Cortex of kidney (tissue), 1 donor: Measurements from ENCODE around the gene INSYN2A.

Source experiments
- DNase-seq: peaks from one replicate; lab custom pipeline; 2025; lab: John Stamatoyannopoulos, UW

Gene INSYN2A

GRCh38 chr10:127154831-127155620 is 41.4 kb downstream of the INSYN2A start:
- DNase-seq: no peak

- no peak for DNase-seq
These were observed 43.2 kb downstream of the INSYN2A start for GRCh38 chr10:127153181-127153580.

DNA sequence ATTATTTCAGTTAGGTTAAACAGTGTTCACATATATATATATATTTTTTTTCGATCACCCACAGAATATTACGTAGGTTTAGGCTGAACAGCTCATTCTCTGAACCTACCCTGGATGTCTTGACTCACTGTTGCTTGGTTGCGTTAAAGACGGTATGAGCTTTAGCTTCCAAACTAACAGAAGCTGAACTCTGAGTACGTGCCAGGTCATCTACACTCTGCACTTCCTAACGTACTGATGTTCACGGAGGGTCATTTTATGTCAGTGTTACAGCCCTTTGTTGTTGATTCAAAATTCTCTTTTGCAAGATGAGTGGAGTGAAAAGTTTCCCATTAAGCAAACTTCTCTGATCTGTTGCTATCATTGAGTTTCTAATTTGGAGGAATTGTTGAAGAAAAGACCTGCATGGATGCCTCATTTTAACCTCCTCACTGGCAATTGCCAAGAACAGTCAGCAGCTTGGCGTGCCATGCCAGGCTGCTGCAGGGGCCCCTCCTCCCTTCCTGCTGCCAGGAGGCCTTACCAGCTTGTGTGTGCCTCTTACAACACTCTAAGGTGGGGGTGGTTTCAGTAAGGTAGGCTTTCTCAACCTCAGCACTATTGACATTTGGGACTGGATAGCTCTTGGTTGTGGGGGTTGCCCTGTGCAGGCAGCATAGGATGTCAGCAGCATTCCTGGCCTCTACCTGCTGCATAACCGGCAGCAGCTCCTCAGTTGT is 44.3 kb downstream of the INSYN2A start:
- DNase-seq: no peak

GRCh38 chr10:127151541-127151940 is 44.9 kb downstream of the INSYN2A start:
- no peak for DNase-seq

DNA sequence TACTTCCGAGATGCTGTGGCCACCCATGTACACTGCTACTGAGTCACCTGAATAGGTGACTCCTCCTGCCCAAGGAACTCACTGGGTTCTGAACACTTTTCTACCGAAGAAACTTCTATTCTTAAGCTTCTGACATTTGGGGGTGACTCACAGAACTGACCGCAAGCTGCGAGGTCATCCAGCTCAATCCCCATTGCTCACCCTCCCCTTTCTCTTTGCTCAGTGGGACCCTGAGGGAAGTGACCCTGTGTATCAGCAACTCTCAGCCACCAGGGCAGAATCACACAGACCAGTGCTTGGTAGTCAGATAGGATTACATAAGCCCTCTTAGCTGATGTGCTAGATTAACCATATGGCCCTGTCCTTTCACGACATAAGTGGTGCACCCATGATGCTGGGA is 46.3 kb downstream of the INSYN2A start:
- DNase-seq: no peak

DNA sequence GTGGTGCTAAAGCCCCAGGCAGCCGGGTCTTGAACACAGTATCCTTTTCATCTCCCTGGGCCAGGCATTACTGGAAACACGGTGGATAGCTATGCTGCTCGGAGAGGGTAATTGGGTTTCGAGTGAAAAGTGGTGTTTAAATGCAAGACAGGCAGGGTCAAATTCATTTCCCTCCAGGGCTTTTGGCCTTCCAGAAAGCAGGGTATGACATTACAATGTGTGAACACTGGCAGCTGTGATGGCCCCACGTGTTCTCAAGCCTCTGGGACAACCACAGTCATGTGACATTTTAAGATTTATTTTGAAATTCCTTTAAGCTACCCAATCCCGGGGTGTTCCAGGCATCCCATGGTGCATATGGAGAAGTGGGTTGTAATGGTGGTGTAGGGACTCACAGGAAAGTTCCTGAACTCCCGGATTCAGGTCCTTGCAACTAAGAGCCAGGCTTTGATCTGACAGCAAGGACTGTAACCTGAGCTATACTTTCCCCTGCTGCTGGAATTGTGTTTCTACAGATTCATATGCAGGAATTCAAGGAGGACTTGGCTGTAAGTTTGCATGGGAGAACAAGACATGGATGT is 46.8 kb downstream of the INSYN2A start:
- no peak for DNase-seq

- DNase-seq: no peak
These were observed 47.5 kb downstream of the INSYN2A start for GRCh38 chr10:127148933-127149220.

GRCh38 chr10:127148066-127148932 is 48.1 kb downstream of the INSYN2A start:
- DNase-seq: no peak

DNA sequence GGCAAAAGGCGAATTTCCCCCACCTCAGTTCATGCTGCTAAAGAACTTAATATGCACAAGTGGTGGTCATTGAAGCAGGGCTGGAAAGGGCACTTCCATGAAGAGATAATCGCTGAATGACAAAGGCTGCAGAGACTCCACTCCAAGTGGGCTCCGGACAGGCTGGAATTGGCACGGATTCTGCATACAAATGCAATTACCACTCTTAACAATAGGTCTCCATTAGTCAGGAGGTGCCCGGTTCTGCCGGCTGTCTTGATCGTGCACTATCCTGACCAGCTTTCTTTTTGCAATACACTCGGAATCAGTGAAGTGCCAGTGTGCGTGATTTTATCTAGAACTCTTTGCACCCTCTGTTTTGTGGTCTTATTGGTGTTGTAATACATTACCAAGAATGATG is 49.7 kb downstream of the INSYN2A start:
- DNase-seq: no peak
